ENCODE data around the gene EFTUD2. TPM values are rescaled to one million over a fixed set of nuclear protein-coding genes. Genes with fewer than 3 reads are reported as not detected.

Gene EFTUD2
- total and polyA plus RNA-seq, 2 of the 13 experiments (the other 11 are each of a cell fraction or from before 2014, with no cell fraction given) = 111 to 137 TPM

- intact Hi-C loops (cut with micrococcal nuclease; ENCODE audit: unreplicated experiment) = no loop called here
Observed at GRCh38 chr17:44933824-44934744, 34.8 kb upstream of the EFTUD2 start.

GRCh38 chr17:44932787-44933097, 33.5 kb upstream of the EFTUD2 start:
- POLR2A ChIA-PET = no interaction called here
- CTCF ChIA-PET (ENCODE audit: low intra/inter-chr PET ratio, low total read pairs) = no interaction called here
- in situ Hi-C loops (cut with HindIII; ENCODE audit: extremely low pct_ligation_motif_present, low pct_unique_long_range_greater_than_20kb) = no loop called here
- Histone ChIP-seq H3K79me2 (ENCODE audit: insufficient read depth, low read length) (no peaks in the 10 kb centered on the region), H3K27me3 (ENCODE audit: control insufficient read depth in 1 of 2, insufficient read depth in 2 of 2, low read length in 2 of 2) (no peaks in the 10 kb centered on the region), H3K9ac (ENCODE audit: insufficient read depth, low read depth, low read length) (no peak overlapping the region), H3K36me3 (replicated peaks in 1 of 2; ENCODE audit: control insufficient read depth in 1 of 2, insufficient read depth in 2 of 2, low read length in 2 of 2) (peaks cover 55 to 82% of the 10 kb centered on the region in 2 experiments), H3K27ac (ENCODE audit: extremely low read length, insufficient read depth, low read length) (no peak overlapping the region), H2AFZ (ENCODE audit: low read length) (no peak overlapping the region), H4K20me1 (ENCODE audit: insufficient read depth, low read length) (no peaks in the 10 kb centered on the region), H3K9me3 (ENCODE audit: low read length) (no peaks in the 10 kb centered on the region), H3K4me1 (ENCODE audit: insufficient read depth, low read length) (no peaks in the 10 kb centered on the region), H3K4me2 (ENCODE audit: low read depth, low read length) (no peak overlapping the region), H3K4me3 (replicated peaks in 1 of 3; ENCODE audit: insufficient read depth in 1 of 3, low read depth in 2 of 3, low read length in 3 of 3) (no peak overlapping the region)
- no peak for DNase-seq (ENCODE audit: low spot score)
- WGBS (ENCODE audit: low lambda C conversion rate) = 98% methylated on average over 6 of the region's 6 CpGs
- intact Hi-C loops (cut with micrococcal nuclease; ENCODE audit: unreplicated experiment) = no loop called here
- no TSS peak for BruUV-seq (replicated peaks)
- no peak for ATAC-seq
- no peak for FAIRE-seq
- TF ChIP-seq ZBTB7B (CRISPR knock-in tag; IDR thresholded peaks at IDR 0.05) (no peak), ZSCAN29 (CRISPR knock-in tag; conservative IDR thresholded peaks at IDR 0.05) (no peak), ZHX1 (CRISPR knock-in tag; IDR thresholded peaks at IDR 0.05; ENCODE audit: low read depth) (no peak), NAIF1 (CRISPR knock-in tag; IDR thresholded peaks at IDR 0.05; ENCODE audit: borderline replicate concordance) (no peak), ZFP41 (CRISPR knock-in tag; IDR thresholded peaks at IDR 0.05; ENCODE audit: borderline replicate concordance) (no peak), ZNF280B (CRISPR knock-in tag; IDR thresholded peaks at IDR 0.05; ENCODE audit: borderline replicate concordance) (no peak)

More at GRCh38 chr17:44933824-44934744, 34.8 kb upstream of the EFTUD2 start:
- no peaks in the 10 kb centered on the region for H3K27me3 ChIP-seq (ENCODE audit: control insufficient read depth in 1 of 2, insufficient read depth in 2 of 2, low read length in 2 of 2)
- 99% methylated on average over 26 of the region's 34 CpGs for WGBS (ENCODE audit: low lambda C conversion rate)
- DNase-seq (ENCODE audit: low spot score) = no peak
- TF ChIP-seq FOXO4 (CRISPR knock-in tag; conservative IDR thresholded peaks at IDR 0.05) = no peak
- no peak for TF ChIP-seq NFE2 (CRISPR knock-in tag; IDR thresholded peaks at IDR 0.05)
- 0 out of 2 replicates have a peak, but pooled peaks have one; percentile 32 for TF ChIP-seq RBFOX2 (IDR thresholded peaks at IDR 0.05; ENCODE audit: low read depth, low read length)
- peak; percentile 62 for TF ChIP-seq AGO2 (optimal IDR thresholded peaks at IDR 0.05; ENCODE audit: low read depth, low read length)
- TF ChIP-seq ZNF883 (CRISPR knock-in tag; IDR thresholded peaks at IDR 0.05; ENCODE audit: not compliant biosample characterization) = no peak
- no peak for TF ChIP-seq ZNF263 (CRISPR knock-in tag; IDR thresholded peaks at IDR 0.05)
- TF ChIP-seq HDAC6 (IDR thresholded peaks at IDR 0.05; ENCODE audit: low read depth, low read length) = no peak
- no peak for TF ChIP-seq BCL6 (CRISPR knock-in tag; IDR thresholded peaks at IDR 0.05)
- H3K9ac ChIP-seq (ENCODE audit: insufficient read depth, low read depth, low read length) = no peak overlapping the region
- no peak overlapping the region for H3K4me3 ChIP-seq (replicated peaks in 1 of 3; ENCODE audit: insufficient read depth in 1 of 3, low read depth in 2 of 3, low read length in 3 of 3)
- H3K4me1 ChIP-seq (ENCODE audit: insufficient read depth, low read length) = no peaks in the 10 kb centered on the region
- H3K79me2 ChIP-seq (ENCODE audit: insufficient read depth, low read length) = peaks cover 3% of the 10 kb centered on the region
- H3K4me2 ChIP-seq (ENCODE audit: low read depth, low read length) = no peak overlapping the region
- BruUV-seq (replicated peaks) = no TSS peak
- H3K27ac ChIP-seq (ENCODE audit: extremely low read length, insufficient read depth, low read length) = no peak overlapping the region
- in situ Hi-C loops (cut with HindIII; ENCODE audit: extremely low pct_ligation_motif_present, low pct_unique_long_range_greater_than_20kb) = no loop called here
- ATAC-seq = no peak; the same call in 2 of the 3 replicates
- no peaks in the 10 kb centered on the region for H3K9me3 ChIP-seq (ENCODE audit: low read length)
- ChIA-PET CTCF (ENCODE audit: low intra/inter-chr PET ratio, low total read pairs) (no interaction called here), POLR2A (no interaction called here)
- no peak overlapping the region for H2AFZ ChIP-seq (ENCODE audit: low read length)
- no peak for FAIRE-seq
- no peaks in the 10 kb centered on the region for H4K20me1 ChIP-seq (ENCODE audit: insufficient read depth, low read length)
- peaks cover 43 to 69% of the 10 kb centered on the region in 2 experiments for H3K36me3 ChIP-seq (replicated peaks in 1 of 2; ENCODE audit: control insufficient read depth in 1 of 2, insufficient read depth in 2 of 2, low read length in 2 of 2)
